HepG2 (cell line): ENCODE results near the gene MYO7A. TPM values are rescaled to one million over a fixed set of nuclear protein-coding genes. Genes with fewer than 3 reads are reported as not detected.

Experiments
- CBX1 ChIP-seq: IDR thresholded peaks from one replicate; pipeline ENCODE4 v1.6.1; 2016; ENCODE audit warnings: antibody characterized with exemption, low read depth
- HMGXB3 ChIP-seq: sonication (generic); formaldehyde crosslinking; IDR thresholded peaks from 2 replicates; pipeline ENCODE4 v1.4.0; 2020; ENCODE audit warnings: missing genetic modification reagents, borderline replicate concordance
- MBD4 ChIP-seq: IDR thresholded peaks from 2 replicates; pipeline ENCODE4 v1.6.1; 2012; ENCODE audit warnings: low read length, inconsistent platforms, borderline replicate concordance
- NR1H2 ChIP-seq: sonication (generic); formaldehyde crosslinking; IDR thresholded peaks from 2 replicates; pipeline ENCODE4 v1.8.1; 2022; ENCODE audit warnings: low read depth, missing genetic modification reagents, borderline replicate concordance
- NR2F1 ChIP-seq, 2 experiments: fragments of 450-650 bp in 1 of 2; formaldehyde crosslinking in 1 of 2; IDR thresholded peaks; 2 replicates each; pipeline versions ENCODE4 v1.5.0 to v1.6.1; 2016 to 2020; ENCODE audit warnings: mild to moderate bottlenecking in 1 of 2, missing compliant biosample characterization in 1 of 2, missing genetic modification reagents in 1 of 2, moderate library complexity in 1 of 2
- NR2F6 ChIP-seq, 2 experiments: IDR thresholded peaks; 2 replicates each; pipeline ENCODE4 v1.6.1; 2016; ENCODE audit warnings: antibody characterized with exemption in 1 of 2, mild to moderate bottlenecking in 1 of 2
- PAXIP1 ChIP-seq: sonication (generic); formaldehyde crosslinking; conservative IDR thresholded peaks from 2 replicates; pipeline ENCODE4 v1.4.0; 2020; ENCODE audit warnings: mild to moderate bottlenecking, missing genetic modification reagents, moderate library complexity
- RFX3 ChIP-seq: IDR thresholded peaks from 2 replicates; pipeline ENCODE4 v1.6.1; 2016; ENCODE audit warnings: missing biosample characterization, missing genetic modification reagents
- RXRA ChIP-seq: sonication (generic); formaldehyde crosslinking; IDR thresholded peaks from 2 replicates; pipeline ENCODE4 v1.5.1; 2020; ENCODE audit warnings: missing genetic modification reagents
- SNAPC2 ChIP-seq: sonication (generic); formaldehyde crosslinking; IDR thresholded peaks from 2 replicates; pipeline ENCODE4 v1.8.1; 2022; ENCODE audit warnings: mild to moderate bottlenecking, missing genetic modification reagents
- ZNF18 ChIP-seq: sonication (generic); formaldehyde crosslinking; IDR thresholded peaks from 2 replicates; pipeline ENCODE4 v1.8.0; 2022; ENCODE audit warnings: mild to moderate bottlenecking, missing genetic modification reagents; ENCODE audit not compliant: insufficient replicate concordance
- ZNF264 ChIP-seq: sonication (generic); formaldehyde crosslinking; IDR thresholded peaks from 2 replicates; pipeline ENCODE4 v1.4.0; 2020; ENCODE audit warnings: missing genetic modification reagents
- ZNF512 ChIP-seq: sonication (generic); formaldehyde crosslinking; IDR thresholded peaks from 2 replicates; pipeline ENCODE4 v1.4.0; 2020; ENCODE audit warnings: mild to moderate bottlenecking, missing genetic modification reagents
- ZNF781 ChIP-seq: sonication (generic); formaldehyde crosslinking; IDR thresholded peaks from 2 replicates; pipeline ENCODE4 v1.5.1; 2020; ENCODE audit warnings: borderline replicate concordance, mild to moderate bottlenecking, missing genetic modification reagents; ENCODE audit errors: not compliant biosample characterization
- polyA plus RNA-seq, 8 experiments: library from polyadenylated mRNA; depleted of rRNA in 3 of 8; stranded (reverse) in 7 of 8; unstranded in 1 of 8; fragments of >200 nt; fragmentation: Illumina TruSeq in 4 of 8; extraction: Trizol in 4 of 8; gene quantifications; 2 replicates each; pipeline versions ENCODE4 v1.2.1 to v1.2.3, GENCODE V29; 2011 to 2016; ENCODE audit warnings: low read depth in 4 of 8, missing spikeins in 1 of 8, mixed read lengths in 1 of 8; ENCODE audit not compliant: insufficient read depth in 1 of 8
- total RNA-seq, 5 experiments: library from RNA; depleted of rRNA; stranded (reverse); fragments of >200 nt; fragmentation: Illumina TruSeq; extraction: Trizol; gene quantifications; 2 replicates each; pipeline ENCODE4 v1.2.3, GENCODE V29; 2016; ENCODE audit warnings: low read depth in 1 of 5

MYO7A gene
- total and polyA plus RNA-seq, 2 of the 13 experiments (the other 11 are each of a cell fraction or from before 2014, with no cell fraction given): 7.5 to 10.0 TPM

- no peak for TF ChIP-seq PAXIP1 (CRISPR knock-in tag)
- TF ChIP-seq SNAPC2 (CRISPR knock-in tag): no peak
- no peak for TF ChIP-seq HMGXB3 (CRISPR knock-in tag)
- TF ChIP-seq NR2F6 (IDR thresholded peaks at IDR 0.05): peak; percentile 84
- TF ChIP-seq NR2F6 (CRISPR knock-in tag; IDR thresholded peaks at IDR 0.05): peak; percentile 65
- TF ChIP-seq ZNF264 (CRISPR knock-in tag): no peak
- no peak for TF ChIP-seq RFX3 (CRISPR knock-in tag)
- no peak for TF ChIP-seq ZNF781 (CRISPR knock-in tag)
- no peak for TF ChIP-seq ZNF512
- no peak for TF ChIP-seq CBX1
- no peak for TF ChIP-seq RXRA (CRISPR knock-in tag)
- no peak for TF ChIP-seq NR1H2 (CRISPR knock-in tag)
- TF ChIP-seq ZNF18: no peak
- peak; percentile 36 to 84; a peak in 3 of 4 replicates for TF ChIP-seq NR2F1 (CRISPR knock-in tag; IDR thresholded peaks at IDR 0.05)
- TF ChIP-seq MBD4: no peak
Observed at GRCh38 chr11:77113382-77114088, 14.5 kb upstream of the MYO7A start (continued).
